OCI-LY1 (cell line): ENCODE measurements around the gene MBOAT2.

ENCODE experiments used
- H2AFZ ChIP-seq: fragments of 200-600 bp; sonication (generic), shearing (Covaris generic); 2 replicates; pipeline ENCODE4 v1.6.0; 2014; ENCODE audit warnings: antibody characterized with exemption, mild to moderate bottlenecking, low read length
- H3F3A ChIP-seq: fragments of 200-600 bp; sonication (generic), shearing (Covaris generic); 2 replicates; pipeline ENCODE4 v1.6.0; 2014; ENCODE audit warnings: mild to moderate bottlenecking, antibody characterized with exemption, low read length, moderate library complexity; ENCODE audit not compliant: insufficient read depth
- H3K27ac ChIP-seq: fragments of 200-600 bp; sonication (generic); 2 replicates; pipeline ENCODE4 v1.5.1; 2014; ENCODE audit warnings: low read length, mixed run types, mild to moderate bottlenecking, low read depth; ENCODE audit not compliant: poor library complexity, severe bottlenecking
- H3K27me3 ChIP-seq: fragments of 200-600 bp; sonication (generic); 2 replicates; pipeline ENCODE4 v1.6.0; 2014; ENCODE audit warnings: antibody characterized with exemption, mild to moderate bottlenecking, low read length, moderate library complexity; ENCODE audit not compliant: insufficient read depth
- H3K36me3 ChIP-seq: fragments of 200-600 bp; sonication (generic); 2 replicates; pipeline ENCODE4 v1.6.1; 2014; ENCODE audit warnings: mild to moderate bottlenecking, antibody characterized with exemption, low read length, moderate library complexity, mixed read lengths; ENCODE audit not compliant: insufficient read depth
- H3K4me1 ChIP-seq: fragments of 200-600 bp; sonication (generic); 2 replicates; pipeline ENCODE4 v1.5.1; 2014; ENCODE audit warnings: mild to moderate bottlenecking, low read length, moderate library complexity; ENCODE audit not compliant: insufficient read depth, severe bottlenecking
- H3K4me2 ChIP-seq: fragments of 200-600 bp; sonication (generic), shearing (Covaris generic); 2 replicates; pipeline ENCODE4 v1.6.1; 2014; ENCODE audit warnings: low read length
- H3K4me3 ChIP-seq: fragments of 200-600 bp; sonication (generic); 2 replicates; pipeline ENCODE4 v1.5.1; 2014; ENCODE audit warnings: low read length, low read depth, mild to moderate bottlenecking, mixed read lengths; ENCODE audit not compliant: poor library complexity, severe bottlenecking
- H3K79me2 ChIP-seq: fragments of 200-600 bp; shearing (Covaris generic); 2 replicates; pipeline ENCODE4 v1.6.1; 2016; ENCODE audit warnings: mixed run types, low read length, mixed read lengths; ENCODE audit not compliant: insufficient read depth
- H3K9ac ChIP-seq: fragments of 200-600 bp; sonication (generic), shearing (Covaris generic); 2 replicates; pipeline ENCODE4 v1.6.1; 2014; ENCODE audit warnings: mild to moderate bottlenecking, low read length, mixed read lengths
- H3K9me2 ChIP-seq: fragments of 200-600 bp; sonication (generic), shearing (Covaris generic); 2 replicates; pipeline ENCODE4 v1.6.1; 2014; ENCODE audit warnings: low read depth, mild to moderate bottlenecking, low read length, mixed read lengths
- H3K9me3 ChIP-seq: fragments of 200-600 bp; shearing (Covaris generic); 2 replicates; pipeline ENCODE4 v1.6.1; 2014; ENCODE audit warnings: low read length, mixed read lengths
- H4K20me1 ChIP-seq: fragments of 200-600 bp; sonication (generic), shearing (Covaris generic); 2 replicates; pipeline ENCODE4 v1.6.0; 2016; ENCODE audit warnings: mild to moderate bottlenecking, low read length; ENCODE audit not compliant: insufficient read depth
- EZH2 ChIP-seq: fragments of 200-600 bp; sonication (generic), shearing (Covaris generic); IDR thresholded peaks from 2 replicates; pipeline ENCODE4 v1.8.0; 2017; ENCODE audit warnings: borderline replicate concordance, mixed run types, mild to moderate bottlenecking, antibody characterized with exemption, low read length, moderate library complexity, mixed read lengths
- TF ChIP-seq, protein P1 (sequence below): fragments of 200-600 bp; sonication (generic), shearing (Covaris generic); IDR thresholded peaks from 2 replicates; pipeline ENCODE4 v1.5.1; 2017; ENCODE audit warnings: mild to moderate bottlenecking, antibody characterized with exemption, low read length, moderate library complexity, mixed read lengths

Gene MBOAT2

DNA sequence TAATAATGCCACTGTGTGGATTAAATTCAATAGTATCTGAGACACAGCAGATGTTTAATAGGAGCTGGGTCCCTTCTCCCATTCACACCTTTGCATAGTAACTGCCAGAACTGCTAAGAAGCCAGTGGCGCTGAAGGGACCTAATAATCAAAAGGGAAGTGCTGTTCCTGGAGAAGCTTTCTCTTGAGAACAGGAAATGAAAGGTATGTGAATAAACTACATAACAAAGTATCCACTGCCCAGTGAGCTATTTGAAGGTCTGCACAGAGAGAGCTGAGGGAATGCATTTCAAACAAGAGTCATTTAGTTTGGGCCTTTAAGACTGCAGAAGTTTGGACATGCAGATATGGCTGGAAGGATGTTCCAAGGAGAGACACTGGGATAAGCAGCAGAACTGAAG, 110.0 kb downstream of the MBOAT2 start:
- H3K79me2 ChIP-seq = no peaks in the 10 kb centered on the region
- no peak overlapping the region for H3K27ac ChIP-seq
- no peak overlapping the region for H3K4me3 ChIP-seq
- no peaks in the 10 kb centered on the region for H3K4me1 ChIP-seq
- no peak overlapping the region for H3K9ac ChIP-seq
- H3F3A ChIP-seq = no peaks in the 10 kb centered on the region
- no peak overlapping the region for H2AFZ ChIP-seq
- H3K27me3 ChIP-seq = no peaks in the 10 kb centered on the region
- no peaks in the 10 kb centered on the region for H3K9me3 ChIP-seq
- no peak overlapping the region for H3K4me2 ChIP-seq
- no peaks in the 10 kb centered on the region for H4K20me1 ChIP-seq
- TF ChIP-seq, protein P1, sequence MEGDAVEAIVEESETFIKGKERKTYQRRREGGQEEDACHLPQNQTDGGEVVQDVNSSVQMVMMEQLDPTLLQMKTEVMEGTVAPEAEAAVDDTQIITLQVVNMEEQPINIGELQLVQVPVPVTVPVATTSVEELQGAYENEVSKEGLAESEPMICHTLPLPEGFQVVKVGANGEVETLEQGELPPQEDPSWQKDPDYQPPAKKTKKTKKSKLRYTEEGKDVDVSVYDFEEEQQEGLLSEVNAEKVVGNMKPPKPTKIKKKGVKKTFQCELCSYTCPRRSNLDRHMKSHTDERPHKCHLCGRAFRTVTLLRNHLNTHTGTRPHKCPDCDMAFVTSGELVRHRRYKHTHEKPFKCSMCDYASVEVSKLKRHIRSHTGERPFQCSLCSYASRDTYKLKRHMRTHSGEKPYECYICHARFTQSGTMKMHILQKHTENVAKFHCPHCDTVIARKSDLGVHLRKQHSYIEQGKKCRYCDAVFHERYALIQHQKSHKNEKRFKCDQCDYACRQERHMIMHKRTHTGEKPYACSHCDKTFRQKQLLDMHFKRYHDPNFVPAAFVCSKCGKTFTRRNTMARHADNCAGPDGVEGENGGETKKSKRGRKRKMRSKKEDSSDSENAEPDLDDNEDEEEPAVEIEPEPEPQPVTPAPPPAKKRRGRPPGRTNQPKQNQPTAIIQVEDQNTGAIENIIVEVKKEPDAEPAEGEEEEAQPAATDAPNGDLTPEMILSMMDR = no peak
- no peak for TF ChIP-seq EZH2
- no peaks in the 10 kb centered on the region for H3K36me3 ChIP-seq
- H3K9me2 ChIP-seq = no peaks in the 10 kb centered on the region

DNA sequence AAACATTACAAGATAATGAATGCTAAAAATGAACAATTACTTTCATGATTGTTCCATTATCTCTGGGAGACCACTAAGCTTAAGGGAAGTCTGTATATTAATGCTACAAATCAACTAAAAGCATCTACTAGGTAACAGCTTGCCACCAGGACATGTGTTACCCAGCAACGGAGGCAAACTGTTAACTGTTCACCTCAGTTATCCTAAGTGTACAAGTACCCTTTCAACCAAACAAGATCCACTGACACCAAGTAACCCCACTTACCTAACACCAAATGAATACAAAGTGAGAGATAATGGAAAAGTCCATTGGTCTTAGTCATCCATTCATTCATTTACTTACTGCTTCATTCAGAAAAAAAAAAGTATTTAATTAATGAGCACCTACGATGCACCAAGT, 111.4 kb downstream of the MBOAT2 start:
- Histone ChIP-seq H3K79me2 (no peaks in the 10 kb centered on the region), H3K4me2 (no peak overlapping the region), H4K20me1 (no peaks in the 10 kb centered on the region), H3K36me3 (no peaks in the 10 kb centered on the region), H2AFZ (no peak overlapping the region), H3K27ac (no peak overlapping the region), H3K9me3 (no peaks in the 10 kb centered on the region), H3K4me3 (no peak overlapping the region), H3K27me3 (no peaks in the 10 kb centered on the region), H3F3A (no peaks in the 10 kb centered on the region), H3K4me1 (no peaks in the 10 kb centered on the region), H3K9me2 (no peaks in the 10 kb centered on the region), H3K9ac (no peak overlapping the region)
- no peak for TF ChIP-seq EZH2
- TF ChIP-seq, protein P1 = no peak

DNA sequence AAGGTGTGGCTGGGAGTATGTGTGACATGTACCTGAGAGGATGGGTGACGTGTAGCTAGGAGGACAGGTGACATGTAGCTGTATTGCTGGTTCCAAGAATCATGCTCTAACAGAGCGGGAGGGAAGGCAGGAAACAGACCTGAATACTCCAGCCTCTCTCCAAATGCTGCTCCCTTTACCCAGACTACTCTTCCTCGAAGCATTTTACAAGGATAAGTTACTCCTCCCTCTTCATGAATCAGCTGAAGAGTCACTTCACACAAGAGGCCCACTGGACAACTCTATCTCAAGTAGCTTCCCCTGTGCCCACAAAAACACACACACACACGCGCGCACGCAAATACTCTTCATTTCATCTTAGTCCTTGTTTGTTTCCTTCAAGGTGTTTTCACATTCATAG, 113.5 kb downstream of the MBOAT2 start:
- TF ChIP-seq, protein P1 = no peak
- TF ChIP-seq EZH2 = no peak
- Histone ChIP-seq H3K36me3 (no peaks in the 10 kb centered on the region), H4K20me1 (no peaks in the 10 kb centered on the region), H3K79me2 (no peaks in the 10 kb centered on the region), H3K9ac (no peak overlapping the region), H3K9me2 (no peaks in the 10 kb centered on the region), H3F3A (no peaks in the 10 kb centered on the region), H3K4me3 (no peak overlapping the region), H3K27ac (no peak overlapping the region), H3K27me3 (no peaks in the 10 kb centered on the region), H3K4me2 (no peak overlapping the region), H3K9me3 (no peaks in the 10 kb centered on the region), H2AFZ (no peak overlapping the region), H3K4me1 (no peaks in the 10 kb centered on the region)
